ENCODE data around the gene SCARF1. TPM values are rescaled to one million over a fixed set of nuclear protein-coding genes. Genes with fewer than 3 reads are reported as not detected.

The SCARF1 gene
- total RNA-seq, 1 experiment from 2014 or later = 0.34 TPM

DNA sequence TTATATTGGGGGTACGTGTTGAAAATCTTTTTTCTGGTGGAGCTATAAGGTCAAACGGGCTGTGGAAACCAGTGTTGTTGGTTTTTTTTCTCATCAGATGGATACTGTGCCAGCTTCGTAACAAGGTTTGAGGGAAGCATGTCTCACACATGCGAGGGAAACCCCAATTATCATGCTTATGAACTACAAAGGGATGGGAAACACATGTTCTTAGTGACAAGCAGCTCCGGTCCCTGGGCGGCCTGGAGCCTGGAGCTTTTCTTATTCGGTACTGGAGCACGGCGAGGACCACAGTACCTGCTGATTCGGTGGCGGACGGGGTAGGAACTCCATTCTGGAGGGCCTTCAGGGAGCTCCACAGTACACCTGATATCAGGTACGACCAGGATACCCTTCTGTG lies 29.4 kb downstream of the SCARF1 start:
- DNase-seq (ENCODE audit: low read depth) = no peak
- in situ Hi-C loops (cut with HindIII; ENCODE audit: low pct_unique_long_range_greater_than_20kb, low sequenced_read_pairs) = no loop called here

DNA sequence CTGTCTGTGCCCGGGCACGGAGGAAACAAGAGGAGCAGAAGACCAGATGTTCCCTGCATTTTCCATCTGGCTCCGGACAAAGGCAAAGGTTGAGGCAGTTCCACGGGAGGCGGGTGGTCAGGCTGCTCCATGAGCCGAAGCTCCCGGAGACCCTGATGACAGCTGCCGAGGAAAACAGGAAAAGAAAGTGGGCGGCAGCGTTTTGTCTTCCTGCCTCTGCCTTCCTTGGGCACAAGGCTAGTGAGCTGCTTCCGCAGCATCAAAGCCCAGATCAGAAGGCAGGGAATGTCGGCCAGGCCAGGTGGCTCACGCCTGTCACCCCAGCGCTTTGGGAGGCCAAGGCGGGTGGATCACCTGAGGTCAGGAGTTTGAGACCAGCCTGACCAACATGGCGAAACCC lies 33.1 kb downstream of the SCARF1 start:
- no peak for DNase-seq (ENCODE audit: low read depth)
- in situ Hi-C loops (cut with HindIII; ENCODE audit: low pct_unique_long_range_greater_than_20kb, low sequenced_read_pairs) = no loop called here

DNA sequence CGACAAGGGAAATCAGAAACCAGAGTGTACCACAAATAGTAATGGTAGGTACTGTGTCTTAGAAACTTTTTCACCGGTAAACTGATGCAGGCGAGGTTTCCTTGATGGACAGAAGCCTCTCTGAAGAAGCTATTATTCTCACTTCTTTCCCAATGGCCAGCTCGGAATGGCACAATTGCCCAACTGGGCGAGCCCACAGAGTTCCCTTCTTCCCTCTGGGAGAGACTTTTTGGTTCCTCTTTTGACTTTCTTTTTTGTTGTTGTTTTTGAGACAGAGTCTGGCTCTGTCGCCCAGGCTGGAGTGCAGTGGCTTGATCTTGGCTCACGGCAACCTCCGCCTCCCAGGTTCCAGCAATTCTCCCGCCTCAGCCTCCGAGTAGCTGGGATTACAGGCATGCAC lies 33.8 kb downstream of the SCARF1 start:
- in situ Hi-C loops (cut with HindIII; ENCODE audit: low pct_unique_long_range_greater_than_20kb, low sequenced_read_pairs) = no loop called here
- no peak for DNase-seq (ENCODE audit: low read depth)

DNA sequence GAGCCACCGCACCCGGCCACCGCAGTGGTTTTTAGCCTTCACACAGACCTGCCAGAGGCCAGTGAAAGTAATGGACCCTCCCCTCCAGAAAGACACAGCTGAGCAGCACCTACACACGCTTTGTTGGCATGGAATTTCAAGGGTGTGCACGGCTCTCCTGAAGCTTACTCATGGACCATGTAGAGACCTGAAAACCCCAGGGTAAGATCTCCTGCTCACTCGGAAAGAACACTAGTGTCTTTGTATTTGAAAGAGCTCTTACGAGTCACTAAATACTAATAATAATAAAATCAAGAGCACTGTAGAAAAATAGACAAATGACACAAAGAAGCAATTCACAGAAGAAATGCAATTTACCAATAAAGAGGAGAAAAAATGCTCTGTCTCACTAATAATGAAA lies 36.9 kb downstream of the SCARF1 start:
- no peak for DNase-seq (ENCODE audit: low read depth)
- in situ Hi-C loops (cut with HindIII; ENCODE audit: low pct_unique_long_range_greater_than_20kb, low sequenced_read_pairs) = no loop called here

DNA sequence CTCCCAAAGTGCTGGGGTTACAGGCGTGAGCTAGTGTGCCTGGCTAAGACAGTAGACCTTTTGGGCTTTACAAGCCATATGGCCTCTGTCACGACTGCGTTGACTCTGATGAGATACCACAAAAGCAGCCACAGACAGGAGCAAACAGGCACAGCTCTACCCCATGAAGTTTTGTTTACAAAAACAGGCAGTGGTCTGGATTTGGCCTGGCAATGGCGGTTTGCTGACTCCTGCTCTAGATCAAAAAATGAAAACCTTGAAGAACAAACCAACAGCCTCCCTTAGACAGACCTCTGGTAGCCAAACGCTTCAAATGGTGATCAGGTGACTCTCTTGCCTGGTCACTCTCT lies 37.6 kb downstream of the SCARF1 start:
- in situ Hi-C loops (cut with HindIII; ENCODE audit: low pct_unique_long_range_greater_than_20kb, low sequenced_read_pairs) = no loop called here
- DNase-seq (ENCODE audit: low read depth) = no peak

DNA sequence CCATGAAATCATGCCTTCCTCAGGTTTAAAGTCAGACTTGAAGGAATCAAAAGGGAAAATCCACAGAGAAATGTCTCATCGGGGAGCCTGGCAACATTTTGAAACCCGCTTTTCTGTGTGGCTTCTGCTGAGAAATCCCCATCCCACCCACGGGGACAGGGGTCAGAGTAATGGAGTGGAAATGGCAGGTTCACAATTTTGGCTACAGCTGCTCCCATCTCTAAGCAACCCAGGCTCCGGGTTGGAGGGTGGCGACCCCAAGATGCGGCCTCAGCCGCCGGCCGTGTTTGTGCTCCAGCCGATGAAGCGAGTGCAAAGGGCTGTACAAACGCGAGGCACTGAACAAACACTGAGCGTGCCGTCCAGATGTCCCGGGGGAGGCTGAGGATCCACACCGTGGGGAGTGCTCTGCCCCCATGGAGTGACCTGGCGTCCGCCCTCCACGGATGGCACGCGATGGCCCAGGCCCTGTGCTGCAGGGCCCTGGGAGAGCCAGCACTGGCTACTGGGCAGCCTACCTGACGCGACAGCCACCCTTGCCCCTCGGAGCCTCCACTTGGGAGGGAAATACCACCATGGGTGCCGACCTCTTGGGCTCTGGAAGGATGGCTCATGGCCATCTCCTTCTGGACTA lies 39.1 kb downstream of the SCARF1 start:
- no peak for DNase-seq (ENCODE audit: low read depth)
- in situ Hi-C loops (cut with HindIII; ENCODE audit: low pct_unique_long_range_greater_than_20kb, low sequenced_read_pairs) = no loop called here

DNA sequence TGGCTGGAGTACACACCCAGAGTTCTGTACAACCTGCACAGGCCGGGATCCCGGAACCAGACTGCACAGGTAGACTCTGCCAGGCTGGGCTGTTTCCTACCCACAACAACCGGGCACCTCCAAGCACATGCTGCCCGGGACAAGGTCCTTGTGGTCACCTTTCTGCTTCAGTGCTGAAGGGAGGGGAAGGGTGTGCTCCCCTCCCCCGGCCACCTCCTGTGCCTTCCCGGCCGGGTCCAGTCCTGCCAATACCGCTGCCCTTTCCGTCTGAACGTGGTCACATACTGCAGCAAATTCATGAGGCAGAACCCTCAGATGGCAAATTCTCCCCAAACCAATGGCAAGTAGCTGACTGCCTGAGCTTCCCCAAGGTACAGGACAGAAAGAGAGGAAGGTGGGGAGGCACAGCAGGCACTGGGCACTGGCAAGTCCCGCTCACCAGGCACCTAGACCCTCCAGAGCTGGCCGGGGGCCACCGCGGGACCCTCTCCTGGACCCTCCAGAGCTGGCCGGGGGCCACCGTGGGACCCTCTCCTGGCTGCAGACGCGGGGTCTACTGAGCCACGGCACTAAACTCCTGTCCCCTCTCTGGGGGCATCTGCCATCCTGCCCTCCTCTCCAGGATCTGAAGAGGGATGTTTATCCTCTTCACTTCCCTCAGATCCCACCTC lies 39.7 kb downstream of the SCARF1 start:
- in situ Hi-C loops (cut with HindIII; ENCODE audit: low pct_unique_long_range_greater_than_20kb, low sequenced_read_pairs) = no loop called here
- no peak for DNase-seq (ENCODE audit: low read depth)

DNA sequence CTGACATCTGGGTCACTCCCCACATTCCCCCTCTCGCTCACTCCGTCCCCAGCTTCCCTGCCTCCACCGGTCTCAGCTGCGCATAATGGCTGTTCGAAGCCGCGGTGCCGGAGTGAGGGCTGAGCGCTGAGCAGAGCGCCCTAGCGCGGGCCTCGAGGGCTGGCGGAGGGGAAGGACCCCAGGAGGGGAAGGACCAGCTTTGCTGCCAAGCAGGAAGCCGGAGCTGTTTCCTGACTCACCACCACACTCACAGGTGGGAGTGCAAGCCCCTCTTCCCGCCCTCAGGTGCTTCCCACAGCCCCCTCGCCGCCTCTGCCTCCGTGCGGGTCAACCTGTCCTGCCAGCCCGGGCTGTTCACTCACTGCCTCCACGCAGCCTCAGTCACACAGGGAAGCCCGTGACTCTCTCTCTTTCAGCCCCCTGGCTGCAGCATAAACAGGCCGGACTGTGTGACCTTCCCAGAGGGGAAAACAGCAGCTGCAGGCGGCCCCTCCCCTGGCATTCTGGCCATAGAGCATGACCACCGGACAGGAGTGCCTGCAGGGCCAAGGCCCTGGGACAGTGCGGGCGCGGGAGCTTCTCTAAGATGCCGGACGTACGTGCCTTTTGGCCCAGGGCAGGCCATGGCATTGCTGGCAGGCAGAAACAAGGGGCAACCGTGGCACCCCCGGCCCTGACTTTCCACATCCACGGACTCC lies 40.6 kb downstream of the SCARF1 start:
- DNase-seq (ENCODE audit: low read depth) = no peak
- in situ Hi-C loops (cut with HindIII; ENCODE audit: low pct_unique_long_range_greater_than_20kb, low sequenced_read_pairs) = no loop called here

DNA sequence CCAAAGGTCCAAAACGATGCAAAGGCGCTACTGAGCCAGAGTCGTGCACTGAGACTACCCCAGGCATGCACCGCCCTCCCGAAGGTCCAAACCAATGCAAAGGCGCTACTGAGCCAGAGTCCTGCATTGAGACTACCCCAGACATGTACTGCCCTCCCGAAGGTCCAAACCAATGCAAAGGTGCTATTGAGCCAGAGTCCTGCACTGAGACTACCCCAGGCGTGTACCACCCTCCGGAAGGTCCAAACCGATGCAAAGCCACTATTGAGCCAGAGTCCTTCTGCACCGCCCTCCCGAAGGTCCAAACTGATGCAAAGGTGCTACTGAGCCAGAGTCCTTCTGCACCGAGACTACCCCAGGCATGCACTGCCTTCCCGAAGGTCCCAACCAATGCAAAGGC lies 44.0 kb downstream of the SCARF1 start:
- DNase-seq (ENCODE audit: low read depth) = no peak
- in situ Hi-C loops (cut with HindIII; ENCODE audit: low pct_unique_long_range_greater_than_20kb, low sequenced_read_pairs) = no loop called here

DNA sequence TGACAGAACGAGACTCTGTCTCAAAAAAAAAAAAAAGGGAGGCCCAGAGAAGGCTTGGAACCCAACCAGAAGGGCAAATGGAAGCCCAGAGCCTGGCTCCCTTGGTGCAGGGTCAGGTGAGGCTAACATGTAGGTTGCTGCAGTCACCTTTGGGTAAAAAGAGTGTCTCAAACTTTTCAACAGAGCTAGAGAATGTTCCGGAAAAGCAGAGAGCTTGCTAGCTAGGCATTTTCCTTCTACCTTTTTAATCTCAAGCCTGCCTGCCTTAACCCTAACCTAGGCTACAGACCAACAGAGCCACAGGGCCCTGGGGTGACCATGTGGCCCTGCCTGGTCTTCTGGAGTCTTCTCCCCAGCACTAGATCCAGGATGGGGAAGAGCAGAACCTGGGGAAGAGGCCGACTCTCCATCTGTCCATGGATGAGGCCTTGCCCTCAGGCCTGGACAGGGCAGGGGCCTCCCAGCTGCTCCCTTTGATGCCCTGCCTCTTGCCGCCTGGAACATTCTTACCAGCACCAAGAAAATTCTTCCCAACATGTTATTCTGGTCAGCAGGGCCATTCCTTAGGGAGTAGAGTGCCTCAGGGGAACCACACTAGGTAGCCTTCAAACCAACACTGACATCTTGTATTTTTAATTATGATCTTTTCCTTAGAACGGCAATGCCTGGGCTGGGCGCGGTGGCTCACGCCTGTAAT lies 47.0 kb downstream of the SCARF1 start:
- DNase-seq (ENCODE audit: low read depth) = no peak
- in situ Hi-C loops (cut with HindIII; ENCODE audit: low pct_unique_long_range_greater_than_20kb, low sequenced_read_pairs) = no loop called here

DNA sequence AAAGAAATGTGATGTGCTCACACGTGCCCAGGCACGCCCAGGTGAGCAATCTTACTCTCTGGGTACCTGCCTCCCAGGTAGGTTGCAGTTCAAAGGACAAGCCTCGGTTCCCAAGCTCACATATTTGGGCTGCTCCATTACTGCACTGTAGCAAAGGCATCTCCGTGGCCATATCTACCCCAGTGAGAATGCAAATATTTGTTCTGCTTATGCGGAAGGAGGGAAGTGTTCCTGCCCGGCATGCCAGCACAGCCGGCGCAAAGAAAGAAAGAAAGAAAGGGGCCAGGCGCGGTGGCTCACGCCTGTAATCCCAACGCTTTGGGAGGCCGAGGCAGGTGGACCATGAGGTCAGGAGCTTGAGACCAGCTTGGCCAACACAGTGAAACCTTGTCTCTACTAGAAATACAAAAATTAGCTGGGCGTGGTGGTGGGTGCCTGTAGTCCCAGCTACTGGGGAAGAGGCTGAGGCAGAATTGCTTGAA lies 47.6 kb downstream of the SCARF1 start:
- no peak for DNase-seq (ENCODE audit: low read depth)
- in situ Hi-C loops (cut with HindIII; ENCODE audit: low pct_unique_long_range_greater_than_20kb, low sequenced_read_pairs) = no loop called here

DNA sequence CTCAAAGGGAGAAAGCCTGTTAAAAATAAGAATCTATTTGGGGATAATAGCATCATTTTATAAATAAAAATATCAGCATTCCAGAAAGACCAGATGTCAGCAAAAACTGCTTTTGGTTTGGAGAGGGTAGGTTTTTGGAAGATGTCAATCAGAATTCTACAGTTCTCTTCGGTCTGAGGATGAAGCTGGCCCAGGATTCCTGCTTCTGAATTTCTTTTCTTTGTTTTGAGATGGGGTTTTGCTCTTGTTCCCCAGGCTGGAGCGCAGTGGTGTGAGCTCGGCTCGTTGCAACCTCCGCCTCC lies 52.0 kb downstream of the SCARF1 start:
- in situ Hi-C loops (cut with HindIII; ENCODE audit: low pct_unique_long_range_greater_than_20kb, low sequenced_read_pairs) = no loop called here
- DNase-seq (ENCODE audit: low read depth) = no peak

DNA sequence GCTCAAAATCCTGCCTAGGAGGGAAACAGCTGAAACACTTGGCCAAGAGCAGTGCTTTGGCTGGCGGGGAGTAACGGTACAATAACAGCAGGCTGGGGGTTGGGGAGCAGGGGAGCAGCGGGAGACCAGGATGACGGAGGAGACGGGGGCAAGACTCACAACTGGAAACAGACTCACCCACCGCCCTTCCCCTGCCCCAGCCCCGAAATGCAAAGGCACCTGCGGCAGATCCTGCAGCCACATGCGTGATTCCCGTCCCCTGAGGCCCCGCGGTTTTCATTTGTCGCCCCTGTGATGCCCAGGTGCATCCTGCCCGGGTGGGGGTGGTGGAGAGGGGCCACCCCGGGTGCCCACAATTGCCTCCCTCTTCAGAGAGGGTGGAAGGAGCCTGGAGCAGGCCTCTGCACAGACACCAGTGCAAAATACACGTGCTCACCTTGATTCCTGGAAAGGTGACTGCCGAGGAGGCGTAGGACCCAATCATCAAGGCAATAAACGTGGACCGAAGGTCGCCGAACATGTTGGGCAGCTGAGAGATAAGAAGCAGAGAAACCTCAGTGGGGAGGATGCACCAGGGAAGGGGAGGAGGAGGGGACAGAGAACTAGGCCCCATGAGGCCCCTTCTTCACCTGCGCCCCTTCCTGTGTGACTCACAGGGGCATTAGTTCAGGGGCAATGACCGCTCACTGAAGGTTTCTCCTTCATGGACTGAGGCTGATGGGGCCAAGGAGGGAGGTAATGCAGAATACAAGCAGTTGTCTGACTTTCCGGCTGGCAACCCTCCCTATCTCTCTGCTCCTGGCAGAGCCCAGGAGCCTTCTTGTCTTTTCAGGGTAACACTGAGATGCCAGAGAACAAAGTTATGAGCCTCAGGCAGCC lies 52.5 kb downstream of the SCARF1 start:
- in situ Hi-C loops (cut with HindIII; ENCODE audit: low pct_unique_long_range_greater_than_20kb, low sequenced_read_pairs) = no loop called here
- no peak for DNase-seq (ENCODE audit: low read depth)

DNA sequence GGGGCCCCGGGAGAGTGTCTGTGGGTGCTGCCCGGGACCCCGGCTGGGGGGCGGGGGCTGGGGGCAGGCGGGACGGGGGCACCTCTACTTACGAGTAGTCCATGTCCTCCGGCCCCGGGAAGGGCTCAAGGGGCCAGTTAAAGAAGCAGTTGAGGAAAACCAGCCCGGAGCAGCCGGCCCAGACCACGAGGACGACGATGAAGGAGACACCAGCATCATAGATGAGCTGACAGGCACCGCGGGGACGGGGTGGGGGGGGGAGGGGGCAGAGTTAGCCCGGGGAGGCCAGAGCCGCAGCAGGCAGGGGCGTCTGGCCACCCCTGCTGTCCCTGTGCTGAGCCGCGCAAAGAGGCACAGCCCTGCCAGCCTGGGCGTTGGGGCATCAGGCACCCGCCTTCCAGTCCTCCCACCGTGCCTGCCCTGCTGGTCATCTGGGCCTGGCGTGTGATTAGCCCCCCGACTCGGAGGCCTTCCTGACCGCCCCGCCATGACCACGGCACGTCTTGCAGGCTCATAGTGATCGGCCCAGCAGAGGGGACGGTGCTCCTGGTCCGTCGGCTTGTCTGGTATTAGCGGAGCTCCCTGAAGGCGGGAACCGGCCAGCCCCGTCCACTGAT lies 54.0 kb downstream of the SCARF1 start:
- in situ Hi-C loops (cut with HindIII; ENCODE audit: low pct_unique_long_range_greater_than_20kb, low sequenced_read_pairs) = no loop called here
- DNase-seq (ENCODE audit: low read depth) = no peak

DNA sequence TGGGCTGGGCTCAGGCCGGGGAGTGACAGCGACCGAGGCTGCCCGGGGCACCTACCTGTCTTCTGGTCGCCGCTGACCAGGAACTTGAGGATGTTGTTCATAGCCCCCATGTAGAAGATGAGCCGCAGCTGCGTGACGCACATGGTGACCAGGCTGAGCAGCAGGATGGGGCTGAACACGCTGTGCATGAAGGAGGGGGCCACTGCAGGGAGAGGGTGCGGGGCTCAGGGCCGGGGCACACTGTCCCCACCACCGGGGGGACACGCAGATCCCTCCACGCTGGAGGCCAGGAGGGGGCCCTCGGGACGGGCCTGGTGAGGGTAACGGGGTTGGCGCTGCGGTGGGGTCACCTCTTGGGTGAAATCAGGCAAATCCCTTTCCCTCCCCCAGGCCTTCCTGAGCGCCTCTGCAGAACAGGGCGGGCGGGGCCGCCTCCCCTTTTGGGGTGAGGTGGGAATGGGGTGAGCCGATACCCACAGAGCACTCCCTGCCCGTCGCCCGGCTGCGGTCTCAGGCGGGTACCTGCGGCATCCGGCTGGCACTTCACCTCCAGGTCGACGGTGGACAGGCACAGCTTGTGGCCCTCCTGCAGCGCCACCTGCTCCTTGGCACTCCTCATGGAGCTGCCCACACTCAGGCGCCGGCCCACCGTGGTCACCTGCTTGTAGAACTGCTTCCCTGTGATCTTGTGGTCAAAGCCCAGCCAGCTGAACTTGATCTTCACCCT lies 54.6 kb downstream of the SCARF1 start:
- no peak for DNase-seq (ENCODE audit: low read depth)
- in situ Hi-C loops (cut with HindIII; ENCODE audit: low pct_unique_long_range_greater_than_20kb, low sequenced_read_pairs) = no loop called here

DNA sequence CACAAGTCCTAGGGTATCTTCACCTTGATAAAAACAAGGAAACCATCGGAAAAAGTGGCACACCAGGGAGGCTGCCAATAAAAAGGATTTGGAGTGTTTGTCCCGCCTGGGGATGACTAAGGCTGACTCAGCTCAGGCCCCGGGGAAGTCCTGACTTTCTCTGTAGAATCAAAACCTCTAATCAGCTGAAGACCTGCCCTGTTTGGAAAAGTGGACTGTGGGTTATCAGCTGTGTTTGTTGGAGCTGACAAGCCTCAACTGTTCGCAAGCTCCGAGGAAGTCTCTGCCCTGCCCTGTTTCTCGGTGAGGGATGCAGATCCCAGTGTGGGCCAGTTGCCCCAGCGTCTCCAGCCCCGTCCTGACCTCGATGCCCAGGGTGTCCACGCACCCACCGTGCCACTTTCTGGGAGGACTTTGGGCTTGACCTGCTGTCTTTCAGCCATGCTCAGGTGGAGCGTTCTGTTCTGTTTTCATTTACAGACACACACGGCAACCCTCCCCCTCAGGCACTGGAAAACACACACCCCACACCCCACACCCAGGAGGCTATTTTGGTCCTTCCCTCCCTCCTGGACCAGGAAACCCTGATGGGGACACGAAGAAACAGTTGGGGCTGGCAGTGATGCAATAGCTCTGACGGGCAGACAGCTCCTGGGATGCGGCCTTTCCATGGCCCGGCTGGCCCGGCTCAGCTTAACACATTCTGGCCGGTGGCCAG lies 55.3 kb downstream of the SCARF1 start:
- in situ Hi-C loops (cut with HindIII; ENCODE audit: low pct_unique_long_range_greater_than_20kb, low sequenced_read_pairs) = no loop called here
- peak; percentile 78 for DNase-seq (ENCODE audit: low read depth)
